ENCODE data around the gene PRM3. TPM values are rescaled to one million over a fixed set of nuclear protein-coding genes. Genes with fewer than 3 reads are reported as not detected.
A peak's percentile ranks its signal among the peaks of the same experiment; 100 is the strongest.

The PRM3 gene
- total and polyA plus RNA-seq, 2 of the 8 experiments (the other 6 are each of a cell fraction or from before 2014, with no cell fraction given), result not detected

GRCh38 chr16:11254913-11255736 lies 18.3 kb downstream of the PRM3 start (continued):
- TF ChIP-seq KDM1A (IDR thresholded peaks at IDR 0.05; ENCODE audit: borderline replicate concordance, low read length), result 0 out of 2 replicates have a peak, but pooled peaks have one; percentile 36
- TF ChIP-seq HDAC2 (IDR thresholded peaks at IDR 0.05; ENCODE audit: borderline replicate concordance in 1 of 2, low read depth in 2 of 2, low read length in 2 of 2), result 0 out of 4 replicates have a peak, but pooled peaks of 1 of the 2 experiments have one; percentile 40
- no peak for TF ChIP-seq RXRA (IDR thresholded peaks at IDR 0.05; ENCODE audit: insufficient read depth, low read depth, low read length)
- no peak for TF ChIP-seq TCF12 (IDR thresholded peaks at IDR 0.05; ENCODE audit: low read depth, low read length)
- TF ChIP-seq RNF2 (IDR thresholded peaks at IDR 0.05; ENCODE audit: borderline replicate concordance, low read depth, low read length, missing control alignments, poor library complexity, severe bottlenecking), result no peak
- TF ChIP-seq SIN3A (conservative IDR thresholded peaks at IDR 0.05 in 1 of 2, IDR thresholded peaks at IDR 0.05 in 1 of 2; ENCODE audit: low read depth in 1 of 2, low read length in 2 of 2), result 0 out of 4 replicates have a peak, but pooled peaks of 1 of the 2 experiments have one; percentile 11
- no peak for TF ChIP-seq NANOG (IDR thresholded peaks at IDR 0.05; ENCODE audit: insufficient read depth, low read depth, low read length, poor library complexity, severe bottlenecking)
- TF ChIP-seq BCL11A (IDR thresholded peaks at IDR 0.05; ENCODE audit: low read depth in 2 of 2, low read length in 2 of 2), result no peak
- 0 out of 2 replicates have a peak, but pooled peaks have one; percentile 30 for TF ChIP-seq RBBP5 (IDR thresholded peaks at IDR 0.05; ENCODE audit: borderline replicate concordance, low read depth, low read length)
- TF ChIP-seq CTCF (IDR thresholded peaks at IDR 0.05; ENCODE audit: control extremely low read depth in 1 of 3, insufficient read depth in 1 of 3, low read depth in 1 of 3, low read length in 3 of 3), result no peak
